DND-41 (cell line): ENCODE results near the gene STAT4.

Experiments
- ATAC-seq: fragments of 200-7000 bp; cut with Tn5 transposase; 3 replicates; pipeline ENCODE4 v1.9.1; 2021; ENCODE audit warnings: low read depth; ENCODE audit not compliant: insufficient read depth
- DNase-seq: peaks from one replicate; pipeline ENCODE4 v3.0.0-alpha.2; 2020
- H2AFZ ChIP-seq: 2 replicates; pipeline ENCODE4 v1.6.0; 2012; ENCODE audit warnings: low read depth, low read length
- H3K27ac ChIP-seq: 2 replicates; pipeline ENCODE4 v1.5.1; 2012; ENCODE audit warnings: low read length, inconsistent platforms
- H3K27me3 ChIP-seq: fragments of 200-600 bp; sonication (generic); 2 replicates; pipeline ENCODE4 v1.6.0; 2012; ENCODE audit warnings: low read length, mild to moderate bottlenecking, inconsistent platforms; ENCODE audit not compliant: insufficient read depth, poor library complexity
- H3K36me3 ChIP-seq: 2 replicates; pipeline ENCODE4 v1.5.1; 2012; ENCODE audit warnings: low read length, inconsistent platforms; ENCODE audit not compliant: insufficient read depth
- H3K4me1 ChIP-seq: 2 replicates; pipeline ENCODE4 v1.5.1; 2012; ENCODE audit warnings: mild to moderate bottlenecking, low read length; ENCODE audit not compliant: insufficient read depth
- H3K4me2 ChIP-seq: 2 replicates; pipeline ENCODE4 v1.6.0; 2012; ENCODE audit warnings: mild to moderate bottlenecking, moderate library complexity, low read length, inconsistent platforms; ENCODE audit not compliant: insufficient read depth
- H3K4me3 ChIP-seq, 2 experiments: fragments of 200-600 bp in 1 of 2; shearing (Covaris generic) in 1 of 2; 2 replicates each; pipeline ENCODE4 v1.5.1; 2012 to 2016; ENCODE audit warnings: inconsistent platforms in 2 of 2, low read length in 2 of 2, mild to moderate bottlenecking in 2 of 2, low read depth in 1 of 2, moderate library complexity in 1 of 2
- H3K79me2 ChIP-seq: 2 replicates; pipeline ENCODE4 v1.6.0; 2012; ENCODE audit warnings: low read length, inconsistent platforms; ENCODE audit not compliant: insufficient read depth
- H3K9ac ChIP-seq: 2 replicates; pipeline ENCODE4 v1.6.0; 2012; ENCODE audit warnings: low read depth, mild to moderate bottlenecking, inconsistent platforms, low read length, moderate library complexity
- H3K9me3 ChIP-seq: 2 replicates; pipeline ENCODE4 v1.5.1; 2012; ENCODE audit warnings: low read length, moderate library complexity, mild to moderate bottlenecking, inconsistent platforms; ENCODE audit not compliant: insufficient read depth, severe bottlenecking
- H4K20me1 ChIP-seq: 2 replicates; pipeline ENCODE4 v1.6.0; 2012; ENCODE audit warnings: low read length; ENCODE audit not compliant: insufficient read depth
- EZH2 ChIP-seq: IDR thresholded peaks from 3 replicates; pipeline ENCODE4 v1.6.1; 2012; ENCODE audit warnings: borderline replicate concordance, low read depth, mild to moderate bottlenecking, moderate library complexity, low read length, inconsistent platforms; ENCODE audit not compliant: severe bottlenecking
- TF ChIP-seq, protein P1 (sequence below): IDR thresholded peaks from 2 replicates; pipeline ENCODE4 v1.5.1; 2012; ENCODE audit warnings: borderline replicate concordance, low read length, moderate library complexity, mild to moderate bottlenecking; ENCODE audit not compliant: poor library complexity, severe bottlenecking; ENCODE audit errors: extremely low read depth

STAT4 gene

DNA sequence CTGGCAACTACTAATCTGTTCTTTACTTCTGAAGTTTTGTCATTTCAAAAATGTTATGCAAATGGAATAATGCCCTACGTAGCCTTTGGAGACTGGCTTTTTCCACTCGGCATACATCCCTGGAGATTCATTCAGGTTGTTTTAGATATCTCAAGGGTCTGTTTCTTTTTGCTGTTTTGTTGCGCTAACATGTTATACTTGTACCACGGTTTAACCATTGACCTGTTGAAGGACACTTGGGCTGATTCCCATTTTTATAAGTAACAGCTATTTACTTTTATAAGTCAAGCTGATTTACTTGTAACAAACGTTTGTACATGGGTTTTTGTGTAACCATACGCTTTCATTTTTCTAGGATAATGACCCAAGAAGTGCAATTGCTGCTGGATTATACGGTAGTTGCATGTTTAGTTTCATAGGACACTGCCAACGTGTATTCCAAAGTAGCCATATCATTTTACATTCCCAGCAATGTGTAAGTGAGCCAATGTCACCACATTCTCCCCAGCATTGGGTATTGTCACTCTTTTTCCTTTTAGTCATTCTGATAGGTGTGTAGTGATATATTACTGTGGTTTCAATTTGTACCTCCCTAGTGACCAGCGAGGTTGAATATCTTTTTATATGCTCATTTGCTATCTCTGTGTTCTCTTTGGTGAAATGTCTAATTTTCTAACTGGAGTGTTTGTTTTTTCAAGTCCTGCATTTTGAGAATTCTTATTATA lies 36.5 kb upstream of the STAT4 start:
- ATAC-seq (no peak), DNase-seq (no peak)
- peaks cover 22% of the 10 kb centered on the region for H3K4me1 ChIP-seq
- H3K27me3 ChIP-seq, result no peaks in the 10 kb centered on the region
- H3K27ac ChIP-seq, result no peak overlapping the region
- no peak overlapping the region for H3K9ac ChIP-seq
- no peak overlapping the region for H3K4me2 ChIP-seq
- H3K4me3 ChIP-seq, result no peak overlapping the region
- no peaks in the 10 kb centered on the region for H4K20me1 ChIP-seq
- no peaks in the 10 kb centered on the region for H3K36me3 ChIP-seq
- no peaks in the 10 kb centered on the region for H3K79me2 ChIP-seq
- H3K9me3 ChIP-seq, result no peaks in the 10 kb centered on the region
- TF ChIP-seq, protein P1, sequence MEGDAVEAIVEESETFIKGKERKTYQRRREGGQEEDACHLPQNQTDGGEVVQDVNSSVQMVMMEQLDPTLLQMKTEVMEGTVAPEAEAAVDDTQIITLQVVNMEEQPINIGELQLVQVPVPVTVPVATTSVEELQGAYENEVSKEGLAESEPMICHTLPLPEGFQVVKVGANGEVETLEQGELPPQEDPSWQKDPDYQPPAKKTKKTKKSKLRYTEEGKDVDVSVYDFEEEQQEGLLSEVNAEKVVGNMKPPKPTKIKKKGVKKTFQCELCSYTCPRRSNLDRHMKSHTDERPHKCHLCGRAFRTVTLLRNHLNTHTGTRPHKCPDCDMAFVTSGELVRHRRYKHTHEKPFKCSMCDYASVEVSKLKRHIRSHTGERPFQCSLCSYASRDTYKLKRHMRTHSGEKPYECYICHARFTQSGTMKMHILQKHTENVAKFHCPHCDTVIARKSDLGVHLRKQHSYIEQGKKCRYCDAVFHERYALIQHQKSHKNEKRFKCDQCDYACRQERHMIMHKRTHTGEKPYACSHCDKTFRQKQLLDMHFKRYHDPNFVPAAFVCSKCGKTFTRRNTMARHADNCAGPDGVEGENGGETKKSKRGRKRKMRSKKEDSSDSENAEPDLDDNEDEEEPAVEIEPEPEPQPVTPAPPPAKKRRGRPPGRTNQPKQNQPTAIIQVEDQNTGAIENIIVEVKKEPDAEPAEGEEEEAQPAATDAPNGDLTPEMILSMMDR, result no peak
- TF ChIP-seq EZH2, result no peak
- H2AFZ ChIP-seq, result no peak overlapping the region

DNA sequence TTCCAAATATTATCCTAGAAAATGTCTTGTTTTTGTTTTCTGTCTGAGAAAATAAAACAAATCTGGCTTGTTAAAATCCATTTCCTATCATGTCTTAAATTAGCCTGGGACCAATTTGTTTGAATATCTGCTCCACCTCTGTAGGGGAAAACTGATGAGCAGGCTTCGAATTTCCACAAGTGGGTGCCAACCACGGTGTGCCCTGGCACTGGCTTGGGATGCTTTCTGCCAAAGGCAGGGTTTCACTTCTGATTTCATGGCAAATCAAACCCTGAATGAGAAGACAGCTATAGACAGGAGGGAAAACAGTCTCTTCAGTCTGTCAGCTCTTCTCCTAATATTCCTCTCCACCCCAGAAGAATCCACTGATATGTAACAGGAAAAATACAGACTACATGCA lies 33.7 kb upstream of the STAT4 start:
- Histone ChIP-seq H3K4me2 (no peak overlapping the region), H3K79me2 (no peaks in the 10 kb centered on the region), H3K4me3 (no peak overlapping the region), H3K4me1 (peaks cover 15% of the 10 kb centered on the region), H3K27me3 (no peaks in the 10 kb centered on the region), H3K9me3 (no peaks in the 10 kb centered on the region), H3K9ac (no peak overlapping the region), H2AFZ (no peak overlapping the region), H3K36me3 (no peaks in the 10 kb centered on the region), H3K27ac (no peak overlapping the region), H4K20me1 (no peaks in the 10 kb centered on the region)
- DNase-seq (no peak), ATAC-seq (no peak)
- TF ChIP-seq, protein P1, result no peak
- TF ChIP-seq EZH2, result no peak

DNA sequence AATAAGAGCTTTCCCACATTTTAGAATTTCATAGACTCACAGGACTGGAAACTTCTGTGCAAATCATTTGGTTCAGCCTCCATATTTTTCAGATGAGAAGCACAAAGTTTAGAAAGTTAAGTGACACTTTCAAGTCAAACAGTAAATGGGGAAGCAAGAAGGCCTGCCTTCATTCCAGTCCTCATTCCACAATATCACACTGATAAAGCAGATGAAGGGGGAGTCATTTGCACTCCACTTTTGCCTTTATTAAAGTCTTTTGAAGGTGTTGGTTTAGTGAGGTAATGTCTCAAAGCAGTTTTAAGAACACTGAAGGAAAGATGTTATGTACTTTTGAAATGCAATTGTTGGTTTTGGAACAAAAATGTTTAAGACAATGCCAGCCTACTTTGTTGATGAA lies 32.7 kb upstream of the STAT4 start:
- Histone ChIP-seq H3K4me3 (no peak overlapping the region), H3K9me3 (no peaks in the 10 kb centered on the region), H3K36me3 (no peaks in the 10 kb centered on the region), H3K4me2 (no peak overlapping the region), H3K27ac (no peak overlapping the region), H2AFZ (0 out of 2 replicates have a peak overlapping the region, but pooled peaks have one; percentile 17), H4K20me1 (no peaks in the 10 kb centered on the region), H3K4me1 (peaks cover 5% of the 10 kb centered on the region), H3K27me3 (no peaks in the 10 kb centered on the region), H3K79me2 (no peaks in the 10 kb centered on the region), H3K9ac (no peak overlapping the region)
- DNase-seq, result no peak
- TF ChIP-seq EZH2, result no peak
- TF ChIP-seq, protein P1, result no peak
- ATAC-seq, result no peak
